Measurements from ENCODE around the gene OTX2. TPM values are rescaled to one million over a fixed set of nuclear protein-coding genes. Genes with fewer than 3 reads are reported as not detected.

Gene OTX2
- total and polyA plus RNA-seq, 2 of the 4 experiments (the other 2 are of a cell fraction), result not detected

- no peak overlapping the region for H3K4ac ChIP-seq (ENCODE audit: low read depth, low read length)
- dilution Hi-C loops (cut with HindIII; ENCODE audit: low sequenced_read_pairs, unreplicated experiment), result no loop called here
- no peak overlapping the region for H2AFZ ChIP-seq (replicated peaks; ENCODE audit: low read length, poor library complexity)
- H2BK20ac ChIP-seq (ENCODE audit: low read depth, low read length), result no peak overlapping the region
- BruUV-seq (replicated peaks), result no TSS peak
- H3K9me3 ChIP-seq (ENCODE audit: control insufficient read depth, insufficient read depth, low read length), result peaks cover 16% of the 10 kb centered on the region; the same call in 1 of the 2 replicates
- H3K18ac ChIP-seq (ENCODE audit: low read depth, low read length), result no peak overlapping the region
- H4K20me1 ChIP-seq (ENCODE audit: insufficient read depth, low read length), result no peaks in the 10 kb centered on the region
- H3K56ac ChIP-seq (ENCODE audit: extremely low read depth, insufficient read depth, low read length), result no peak overlapping the region
- H4K8ac ChIP-seq (ENCODE audit: low read depth in 2 of 2, low read length in 2 of 2), result no peak overlapping the region
- H3K27ac ChIP-seq (ENCODE audit: insufficient read depth, low read length), result no peak overlapping the region
- no peak overlapping the region for H2BK120ac ChIP-seq (ENCODE audit: low read depth, low read length)
- no peak overlapping the region for H3K23ac ChIP-seq (ENCODE audit: low read depth, low read length)
- no peak overlapping the region for H3K4me2 ChIP-seq (ENCODE audit: low read depth, low read length)
- no peak overlapping the region for H2BK15ac ChIP-seq (ENCODE audit: low read depth, low read length)
- intact Hi-C loops (cut with micrococcal nuclease), result no loop called here
- no peak overlapping the region for H3K4me3 ChIP-seq (ENCODE audit: insufficient read depth, low read depth, low read length)
- H3K9ac ChIP-seq (ENCODE audit: low read depth, low read length), result no peak overlapping the region
- TF ChIP-seq POLR2A (IDR thresholded peaks at IDR 0.05; ENCODE audit: low read depth, low read length) (no peak), CTCF (conservative IDR thresholded peaks at IDR 0.05; ENCODE audit: low read depth, low read length) (no peak), NFE2L2 (IDR thresholded peaks at IDR 0.05; ENCODE audit: low read depth, low read length) (no peak), RFX5 (IDR thresholded peaks at IDR 0.05; ENCODE audit: low read depth, low read length) (no peak), RCOR1 (IDR thresholded peaks at IDR 0.05; ENCODE audit: insufficient replicate concordance, low read length) (no peak), CEBPB (IDR thresholded peaks at IDR 0.05; ENCODE audit: low read depth, low read length) (no peak), MAFK (IDR thresholded peaks at IDR 0.05; ENCODE audit: low read depth, low read length) (no peak), MAZ (IDR thresholded peaks at IDR 0.05; ENCODE audit: borderline replicate concordance, low read depth, low read length) (no peak), BHLHE40 (IDR thresholded peaks at IDR 0.05; ENCODE audit: low read depth, low read length) (no peak), MXI1 (IDR thresholded peaks at IDR 0.05; ENCODE audit: borderline replicate concordance, low read depth, low read length) (no peak)
- 3% methylated on average over 28 of the region's 63 CpGs; no CpG with 5 or more reads in 1 of the 2 experiments for whole genome bisulfite sequencing, 2 experiments (ENCODE audit: extremely low coverage in 2 of 2, insufficient read length in 1 of 2)
- H2AK9ac ChIP-seq (replicated peaks; ENCODE audit: low read depth, low read length, poor library complexity), result no peak overlapping the region
- H2AK5ac ChIP-seq (ENCODE audit: low read depth, low read length), result no peak overlapping the region
- H3K79me1 ChIP-seq (ENCODE audit: low read depth in 1 of 2, low read length in 2 of 2), result no peaks in the 10 kb centered on the region
- H2BK5ac ChIP-seq (ENCODE audit: low read depth, low read length, poor library complexity, severe bottlenecking), result no peak overlapping the region
- H3K27me3 ChIP-seq (ENCODE audit: control insufficient read depth, insufficient read depth, low read length), result peaks cover 85% of the 10 kb centered on the region
- H3K36me3 ChIP-seq (ENCODE audit: control insufficient read depth, insufficient read depth, low read length), result no peaks in the 10 kb centered on the region
- H3K9me1 ChIP-seq (ENCODE audit: insufficient read depth, low read length), result no peaks in the 10 kb centered on the region
- DNase-seq, result no peak
- ChIA-PET POLR2A (ENCODE audit: unreplicated experiment) (no interaction called here), CTCF (no interaction called here)
- no peak overlapping the region for H3K14ac ChIP-seq (replicated peaks; ENCODE audit: low read depth, low read length)
- ATAC-seq (ENCODE audit: low read depth), result no peak
- in situ Hi-C loops (cut with MboI; ENCODE audit: low sequenced_read_pairs), result no loop called here
- H4K5ac ChIP-seq (ENCODE audit: low read depth, low read length), result no peak overlapping the region
- no peak overlapping the region for H4K91ac ChIP-seq (ENCODE audit: insufficient read depth, low read depth, low read length)
- H3K4me1 ChIP-seq (ENCODE audit: control insufficient read depth, insufficient read depth, low read length), result no peaks in the 10 kb centered on the region
These were observed 771 bp downstream of the OTX2 start for GRCh38 chr14:56809270-56810146.

Measured in IMR-90 (cell line).